H1 (cell line): Measurements from ENCODE around the gene PPP1R3C. TPM values are rescaled to one million over a fixed set of nuclear protein-coding genes. Genes with fewer than 3 reads are reported as not detected.

ENCODE experiments used
- CTCF ChIA-PET: fragments of 300-600 bp; sonication (Branson Sonifier 250); formaldehyde crosslinking; loops from one replicate; lab custom pipeline; 2021; ENCODE audit not compliant: partially characterized antibody; lab: Charles Lee
- POLR2A ChIA-PET: fragments of 300-600 bp; sonication (Branson Sonifier 250); formaldehyde crosslinking; loops from one replicate; lab custom pipeline; 2021; ENCODE audit warnings: inconsistent platforms; ENCODE audit not compliant: partially characterized antibody; lab: Charles Lee
- DNase-seq, 2 experiments: peaks; one replicate each; pipeline versions ENCODE4 v3.0.0 to v3.0.0-alpha.2; 2010 to 2022; ENCODE audit warnings: low spot score in 2 of 2, low read depth in 1 of 2, mixed read lengths in 1 of 2
- FAIRE-seq: peaks from 2 replicates; lab custom pipeline; 2011; peaks lifted over from hg19 to GRCh38; lab: Jason Lieb, UNC
- H2AFZ ChIP-seq: 2 replicates; pipeline ENCODE4 v1.8.1; 2012; ENCODE audit warnings: low read length, inconsistent platforms
- H2AK5ac ChIP-seq: 2 replicates; pipeline ENCODE4 v1.6.1; 2013; ENCODE audit warnings: low read depth, low read length
- H2BK120ac ChIP-seq: replicated peaks from 2 replicates; pipeline ENCODE3; 2013; ENCODE audit warnings: low read depth, low read length, inconsistent platforms
- H2BK12ac ChIP-seq: 2 replicates; pipeline ENCODE4 v1.6.1; 2013; ENCODE audit warnings: low read depth, low read length
- H2BK15ac ChIP-seq: 2 replicates; pipeline ENCODE4 v1.6.1; 2013; ENCODE audit warnings: low read length
- H2BK20ac ChIP-seq: 2 replicates; pipeline ENCODE4 v1.6.1; 2013; ENCODE audit warnings: low read length
- H2BK5ac ChIP-seq: 2 replicates; pipeline ENCODE4 v1.6.1; 2013; ENCODE audit warnings: low read depth, low read length
- H3K14ac ChIP-seq: 2 replicates; pipeline ENCODE4 v1.6.1; 2013; ENCODE audit warnings: inconsistent platforms; ENCODE audit not compliant: insufficient read length
- H3K18ac ChIP-seq: 2 replicates; pipeline ENCODE4 v1.6.1; 2013; ENCODE audit warnings: low read length; ENCODE audit errors: extremely low read depth
- H3K23ac ChIP-seq: 2 replicates; pipeline ENCODE4 v1.6.1; 2013; ENCODE audit warnings: inconsistent platforms; ENCODE audit not compliant: insufficient read length
- H3K23me2 ChIP-seq: 2 replicates; pipeline ENCODE4 v1.6.1; 2013; ENCODE audit warnings: low read depth, low read length
- H3K27ac ChIP-seq: 2 replicates; pipeline ENCODE4 v1.6.1; 2011; ENCODE audit warnings: low read depth, low read length, inconsistent platforms
- H3K27me3 ChIP-seq, 4 experiments: replicated peaks in 1 of 4; 1 replicate in 1 of 4; 2 replicates in 3 of 4; pipeline versions ENCODE4 v1.6.1 to v1.8.1; 2011 to 2013; ENCODE audit warnings: low read length in 3 of 4, mild to moderate bottlenecking in 3 of 4, inconsistent platforms in 2 of 4, mixed read lengths in 2 of 4, moderate library complexity in 1 of 4; ENCODE audit not compliant: control insufficient read depth in 3 of 4, insufficient read depth in 3 of 4; ENCODE audit errors: extremely low read depth in 1 of 4
- H3K36me3 ChIP-seq, 4 experiments: 2 replicates each; pipeline versions ENCODE4 v1.6.1 to v1.8.1; 2011 to 2013; ENCODE audit warnings: mild to moderate bottlenecking in 4 of 4, low read length in 3 of 4, moderate library complexity in 2 of 4, control low read depth in 1 of 4, inconsistent platforms in 1 of 4; ENCODE audit not compliant: insufficient read depth in 4 of 4, control insufficient read depth in 2 of 4
- H3K4ac ChIP-seq: replicated peaks from 2 replicates; pipeline ENCODE3; 2013; ENCODE audit warnings: low read length, low read depth, mixed read lengths, inconsistent platforms; ENCODE audit not compliant: insufficient read length
- H3K4me1 ChIP-seq, 4 experiments: replicated peaks in 1 of 4; 1 replicate in 1 of 4; 2 replicates in 3 of 4; pipeline versions ENCODE4 v1.6.1 to v1.8.1; 2011 to 2013; ENCODE audit warnings: low read length in 3 of 4, inconsistent platforms in 2 of 4, mixed read lengths in 1 of 4; ENCODE audit not compliant: insufficient read depth in 4 of 4, control insufficient read depth in 3 of 4
- H3K4me2 ChIP-seq, 2 experiments: 2 replicates each; pipeline versions ENCODE4 v1.6.1 to v1.8.1; 2011 to 2013; ENCODE audit warnings: low read depth in 2 of 2, low read length in 2 of 2, control low read depth in 1 of 2, inconsistent platforms in 1 of 2, mild to moderate bottlenecking in 1 of 2; ENCODE audit not compliant: insufficient read depth in 1 of 2
- H3K4me3 ChIP-seq, 4 experiments: fragments of 200-600, 300-600 bp in 1 of 4; sonication (generic), shearing (Covaris generic), sonication (Bioruptor Twin) in 1 of 4; 2 replicates each; pipeline versions ENCODE4 v1.5.1 to v1.8.1; 2011 to 2016; ENCODE audit warnings: low read length in 4 of 4, low read depth in 3 of 4, control low read depth in 2 of 4, inconsistent platforms in 2 of 4, mild to moderate bottlenecking in 2 of 4, mixed read lengths in 1 of 4, moderate library complexity in 1 of 4; ENCODE audit not compliant: insufficient read depth in 2 of 4; ENCODE audit errors: extremely low read depth in 1 of 4
- H3K56ac ChIP-seq: replicated peaks from 2 replicates; pipeline ENCODE3; 2013; ENCODE audit warnings: low read depth, mild to moderate bottlenecking, mixed read lengths, low read length, inconsistent platforms; ENCODE audit not compliant: insufficient read length
- H3K79me1 ChIP-seq: 2 replicates; pipeline ENCODE4 v1.6.1; 2013; ENCODE audit warnings: low read depth, low read length, control low read depth
- H3K79me2 ChIP-seq, 2 experiments: 2 replicates each; pipeline versions ENCODE4 v1.6.1 to v1.8.1; 2012 to 2013; ENCODE audit warnings: low read length in 2 of 2, mild to moderate bottlenecking in 2 of 2, inconsistent platforms in 1 of 2; ENCODE audit not compliant: insufficient read depth in 2 of 2, control insufficient read depth in 1 of 2
- H3K9ac ChIP-seq, 4 experiments: replicated peaks in 1 of 4; 1 replicate in 1 of 4; 2 replicates in 3 of 4; pipeline versions ENCODE4 v1.6.1 to v1.8.1; 2011 to 2013; ENCODE audit warnings: low read depth in 3 of 4, low read length in 3 of 4, control low read depth in 2 of 4, mild to moderate bottlenecking in 2 of 4, moderate library complexity in 2 of 4, inconsistent platforms in 1 of 4; ENCODE audit errors: extremely low read depth in 1 of 4
- H3K9me3 ChIP-seq, 2 experiments: 2 replicates each; pipeline versions ENCODE4 v1.6.1 to v1.8.1; 2012 to 2013; ENCODE audit warnings: mild to moderate bottlenecking in 2 of 2, moderate library complexity in 2 of 2, control low read depth in 1 of 2, inconsistent platforms in 1 of 2, low read depth in 1 of 2, low read length in 1 of 2, mixed read lengths in 1 of 2; ENCODE audit not compliant: insufficient read depth in 2 of 2
- H4K20me1 ChIP-seq, 2 experiments: replicated peaks in 1 of 2; 2 replicates each; pipeline versions ENCODE3 to v1.8.1; 2011 to 2013; ENCODE audit warnings: inconsistent platforms in 2 of 2, low read length in 2 of 2, mild to moderate bottlenecking in 1 of 2; ENCODE audit not compliant: insufficient read depth in 2 of 2, control insufficient read depth in 1 of 2
- H4K5ac ChIP-seq: 2 replicates; pipeline ENCODE4 v1.6.1; 2013; ENCODE audit warnings: low read length, low read depth, mixed read lengths, inconsistent platforms; ENCODE audit not compliant: insufficient read length
- H4K8ac ChIP-seq: 2 replicates; pipeline ENCODE4 v1.8.0; 2013; ENCODE audit warnings: mild to moderate bottlenecking, moderate library complexity, low read length, inconsistent platforms; ENCODE audit not compliant: insufficient read depth; ENCODE audit errors: extremely low read depth
- H4K91ac ChIP-seq: replicated peaks from 2 replicates; pipeline ENCODE3; 2013; ENCODE audit warnings: low read length, mixed read lengths, inconsistent platforms; ENCODE audit not compliant: insufficient read length
- ASH2L ChIP-seq: fragments of 200-600, 300-600 bp; sonication (generic); IDR thresholded peaks from one replicate; pipeline ENCODE4 v1.7.1; 2017; ENCODE audit warnings: low read length
- BACH1 ChIP-seq: IDR thresholded peaks from 2 replicates; pipeline ENCODE4 v1.6.1; 2012; ENCODE audit warnings: low read length, improper control_type of control experiment
- CBX8 ChIP-seq: fragments of 300-800, 300-1000 bp; sonication (generic); IDR thresholded peaks from 2 replicates; pipeline ENCODE4 v1.7.1; 2016; ENCODE audit warnings: low read depth, low read length, borderline replicate concordance
- CHD1 ChIP-seq: IDR thresholded peaks from 2 replicates; pipeline ENCODE4 v1.6.1; 2012; ENCODE audit warnings: low read depth, low read length, improper control_type of control experiment
- KDM4A ChIP-seq: IDR thresholded peaks from one replicate; pipeline ENCODE4 v1.7.1; 2012; ENCODE audit warnings: low read depth, mild to moderate bottlenecking, moderate library complexity, low read length, inconsistent platforms; ENCODE audit not compliant: severe bottlenecking
- RNF2 ChIP-seq: fragments of 200-900, 300-1000 bp; sonication (generic); IDR thresholded peaks from 2 replicates; pipeline ENCODE4 v1.7.1; 2016; ENCODE audit warnings: borderline replicate concordance, low read depth, mild to moderate bottlenecking, antibody characterized with exemption, low read length; ENCODE audit not compliant: poor library complexity, severe bottlenecking; ENCODE audit errors: missing control alignments
- SIN3A ChIP-seq, 2 experiments: IDR thresholded peaks in 1 of 2; conservative IDR thresholded peaks in 1 of 2; 2 replicates each; pipeline ENCODE4 v1.6.1; 2011 to 2012; ENCODE audit warnings: low read length in 2 of 2, improper control_type of control experiment in 1 of 2, low read depth in 1 of 2, mild to moderate bottlenecking in 1 of 2
- SRF ChIP-seq: IDR thresholded peaks from 2 replicates; pipeline ENCODE4 v1.6.1; 2011; ENCODE audit warnings: mild to moderate bottlenecking, low read depth, low read length, moderate library complexity
- ZNF274 ChIP-seq: IDR thresholded peaks from 2 replicates; pipeline ENCODE4 v1.7.0; 2012; ENCODE audit warnings: low read length, borderline replicate concordance; ENCODE audit errors: extremely low read depth
- WGBS, 2 experiments: shearing (Covaris generic) in 1 of 2; methylation state at CpG; one replicate each; pipeline versions ENCODE4 v1.1.6 to v1.1.7; 2013 to 2015; ENCODE audit warnings: low lambda C conversion rate in 2 of 2, mixed read lengths in 2 of 2, inconsistent platforms in 1 of 2, low coverage in 1 of 2, missing lambda C conversion rate in 1 of 2; ENCODE audit not compliant: insufficient replicate concordance in 2 of 2, insufficient coverage in 1 of 2, insufficient read length in 1 of 2; ENCODE audit errors: extremely low coverage in 1 of 2, missing lambda C conversion rate in 1 of 2; 5-methylcytosine and 5-hydroxymethylcytosine counted together
- polyA plus RNA-seq, 7 experiments: library from polyadenylated mRNA; depleted of rRNA in 3 of 7; stranded (reverse) in 5 of 7; unstranded in 2 of 7; fragments of >200 nt in 5 of 7; fragments of 200-250 nt in 2 of 7; gene quantifications; 1 replicate in 5 of 7; 2 replicates in 1 of 7; 4 replicates in 1 of 7; pipeline versions ENCODE4 v1.2.1 to v1.2.3, GENCODE V29; 2011 to 2013; ENCODE audit warnings: missing spikeins in 2 of 7, mixed read lengths in 2 of 7
- total RNA-seq: library from RNA; stranded (reverse); fragmentation: NEBNext Ultra II Directional; extraction: Animal tissue kit (Norgen Biotek cat#: 25700); gene quantifications from 2 replicates; pipeline ENCODE4 v1.2.1, GENCODE V29; 2021
- TF ChIP-seq, protein P1 (sequence below): IDR thresholded peaks from 2 replicates; pipeline ENCODE4 v1.6.1; 2012; ENCODE audit warnings: inconsistent platforms

Gene PPP1R3C
- total and polyA plus RNA-seq, 2 of the 8 experiments (the other 6 are each of a cell fraction or from before 2014, with no cell fraction given) = 1.3 TPM

DNA sequence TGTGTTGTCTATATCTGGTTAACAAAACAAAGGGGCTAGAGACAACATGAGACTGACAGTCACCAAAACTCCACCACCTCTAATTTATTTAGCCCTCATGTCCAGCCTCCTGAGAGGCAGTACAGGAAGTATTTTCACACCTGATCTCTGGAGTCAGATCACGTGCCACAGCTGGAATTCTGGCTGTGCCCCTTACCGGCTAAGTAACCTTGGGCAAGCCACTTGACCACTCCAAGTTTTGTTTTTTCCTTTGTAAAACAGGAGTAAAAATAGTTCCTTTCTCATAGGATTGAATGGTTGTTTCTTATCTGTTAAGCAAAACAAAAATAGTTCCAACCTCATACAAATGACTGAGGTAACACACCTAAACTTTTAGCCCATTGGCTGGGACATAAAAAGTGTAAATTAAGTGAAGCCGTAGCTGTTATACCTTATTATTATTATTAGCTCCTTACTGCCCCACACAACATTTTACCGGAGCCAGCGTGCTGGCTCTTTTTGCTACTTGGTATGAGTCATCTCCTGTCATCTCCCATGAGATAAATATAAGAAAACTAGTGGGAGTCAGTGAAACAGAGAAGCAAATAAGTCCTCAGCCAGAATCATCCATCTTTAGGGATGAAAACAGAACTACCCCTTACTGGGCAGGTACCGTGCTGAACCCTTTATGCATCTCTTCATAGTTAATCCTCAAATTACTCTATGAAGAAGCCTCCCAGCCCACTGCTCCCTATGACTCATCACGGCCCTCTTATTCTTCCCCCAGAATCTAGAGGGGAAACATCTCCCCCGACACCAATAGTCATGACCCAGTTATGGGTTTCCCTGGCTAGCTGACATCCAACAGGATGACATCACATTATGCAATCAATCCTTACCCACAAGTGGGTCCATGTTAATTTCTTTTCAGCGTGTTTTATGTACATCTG, 44.9 kb downstream of the PPP1R3C start:
- H3K9me3 ChIP-seq = no peaks in the 10 kb centered on the region
- no peak overlapping the region for H3K14ac ChIP-seq
- no peak overlapping the region for H3K23ac ChIP-seq
- FAIRE-seq = no peak
- ChIA-PET CTCF (interaction anchor here (0.5 to 1.4 kb wide), 3 partner anchors 21 to 253 kb away, joined by 3 to 4 read pairs (median 4); no protein-coding TSS in a partner anchor), POLR2A (no interaction called here)
- 75% methylated on average over 9 of the region's 9 CpGs; no CpG with 5 or more reads in 1 of the 2 experiments for WGBS, 2 experiments
- no peak overlapping the region for H3K27ac ChIP-seq
- no peak overlapping the region for H3K4ac ChIP-seq
- no peaks in the 10 kb centered on the region for H3K4me1 ChIP-seq
- H4K5ac ChIP-seq = no peak overlapping the region
- H2BK12ac ChIP-seq = no peak overlapping the region
- no peak overlapping the region for H2AFZ ChIP-seq
- no peaks in the 10 kb centered on the region for H3K23me2 ChIP-seq
- no peak overlapping the region for H2BK5ac ChIP-seq
- no peak overlapping the region for H2BK120ac ChIP-seq
- H3K4me3 ChIP-seq = no peak overlapping the region
- DNase-seq = no peak
- H3K79me1 ChIP-seq = no peaks in the 10 kb centered on the region
- H3K18ac ChIP-seq = no peak overlapping the region
- H4K8ac ChIP-seq = no peak overlapping the region
- H2BK20ac ChIP-seq = no peak overlapping the region
- H3K79me2 ChIP-seq = no peaks in the 10 kb centered on the region
- H4K91ac ChIP-seq = no peak overlapping the region
- no peak overlapping the region for H3K56ac ChIP-seq
- no peak overlapping the region for H2BK15ac ChIP-seq
- no peaks in the 10 kb centered on the region for H3K36me3 ChIP-seq
- H3K27me3 ChIP-seq = no peaks in the 10 kb centered on the region
- H3K9ac ChIP-seq = no peak overlapping the region
- H3K4me2 ChIP-seq = no peak overlapping the region
- H4K20me1 ChIP-seq = no peaks in the 10 kb centered on the region
- H2AK5ac ChIP-seq = no peak overlapping the region
- no peak for TF ChIP-seq SIN3A (conservative IDR thresholded peaks at IDR 0.05 in 1 of 2, IDR thresholded peaks at IDR 0.05 in 1 of 2; ENCODE audit: low read depth in 1 of 2, low read length in 2 of 2)
- TF ChIP-seq CHD1 = no peak
- no peak for TF ChIP-seq KDM4A
- TF ChIP-seq BACH1 = no peak
- TF ChIP-seq CBX8 = no peak
- TF ChIP-seq SRF = no peak
- no peak for TF ChIP-seq RNF2
- TF ChIP-seq ASH2L = no peak
- TF ChIP-seq, protein P1, sequence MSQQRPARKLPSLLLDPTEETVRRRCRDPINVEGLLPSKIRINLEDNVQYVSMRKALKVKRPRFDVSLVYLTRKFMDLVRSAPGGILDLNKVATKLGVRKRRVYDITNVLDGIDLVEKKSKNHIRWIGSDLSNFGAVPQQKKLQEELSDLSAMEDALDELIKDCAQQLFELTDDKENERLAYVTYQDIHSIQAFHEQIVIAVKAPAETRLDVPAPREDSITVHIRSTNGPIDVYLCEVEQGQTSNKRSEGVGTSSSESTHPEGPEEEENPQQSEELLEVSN = no peak
- TF ChIP-seq ZNF274 = no peak
